Adipocyte (in vitro differentiated cells): ENCODE data around the gene RNF223.

ENCODE experiments used
- DNase-seq: peaks from one replicate; pipeline ENCODE4 v3.0.0-alpha.2; 2015; ENCODE audit warnings: low read depth
- H3K27me3 ChIP-seq: replicated peaks from 2 replicates; pipeline ENCODE4 v1.7.0; 2013; ENCODE audit warnings: mild to moderate bottlenecking, low read length, moderate library complexity; ENCODE audit not compliant: control insufficient read depth, insufficient read depth
- H3K36me3 ChIP-seq: 2 replicates; pipeline ENCODE4 v1.7.0; 2013; ENCODE audit warnings: low read length, mild to moderate bottlenecking, moderate library complexity; ENCODE audit not compliant: control insufficient read depth, insufficient read depth, severe bottlenecking
- H3K4me1 ChIP-seq: 2 replicates; pipeline ENCODE4 v1.7.0; 2013; ENCODE audit warnings: mild to moderate bottlenecking, low read length, moderate library complexity; ENCODE audit not compliant: control insufficient read depth, insufficient read depth
- H3K4me3 ChIP-seq: 2 replicates; pipeline ENCODE4 v1.7.0; 2013; ENCODE audit warnings: mild to moderate bottlenecking, low read length, moderate library complexity
- H3K9ac ChIP-seq: 2 replicates; pipeline ENCODE4 v1.7.0; 2013; ENCODE audit warnings: mild to moderate bottlenecking, low read length, moderate library complexity
- H3K9me3 ChIP-seq: 2 replicates; pipeline ENCODE4 v1.7.0; 2013; ENCODE audit warnings: mild to moderate bottlenecking, low read length, moderate library complexity; ENCODE audit not compliant: control insufficient read depth

RNF223 gene

GRCh38 chr1:1090424-1091343 lies 16.6 kb upstream of the RNF223 start:
- no peaks in the 10 kb centered on the region for H3K4me1 ChIP-seq
- H3K9ac ChIP-seq = no peak overlapping the region
- DNase-seq = no peak
- H3K27me3 ChIP-seq = no peaks in the 10 kb centered on the region
- H3K4me3 ChIP-seq = no peak overlapping the region
- no peaks in the 10 kb centered on the region for H3K9me3 ChIP-seq
- no peaks in the 10 kb centered on the region for H3K36me3 ChIP-seq

- H3K4me1 ChIP-seq = no peaks in the 10 kb centered on the region
- H3K9ac ChIP-seq = no peak overlapping the region
- no peaks in the 10 kb centered on the region for H3K27me3 ChIP-seq
- H3K9me3 ChIP-seq = no peaks in the 10 kb centered on the region
- H3K4me3 ChIP-seq = no peak overlapping the region
- H3K36me3 ChIP-seq = no peaks in the 10 kb centered on the region
- DNase-seq = no peak
Measured at GRCh38 chr1:1089731-1090423, 15.8 kb upstream of the RNF223 start.

GRCh38 chr1:1088801-1089680 lies 14.9 kb upstream of the RNF223 start:
- no peaks in the 10 kb centered on the region for H3K27me3 ChIP-seq
- no peaks in the 10 kb centered on the region for H3K4me1 ChIP-seq
- no peak for DNase-seq

GRCh38 chr1:1088029-1088800 lies 14.1 kb upstream of the RNF223 start:
- H3K9me3 ChIP-seq = no peaks in the 10 kb centered on the region
- no peak for DNase-seq
- H3K4me3 ChIP-seq = no peak overlapping the region
- H3K4me1 ChIP-seq = no peaks in the 10 kb centered on the region
- no peaks in the 10 kb centered on the region for H3K36me3 ChIP-seq
- no peaks in the 10 kb centered on the region for H3K27me3 ChIP-seq
- H3K9ac ChIP-seq = no peak overlapping the region

More at GRCh38 chr1:1088801-1089680, 14.9 kb upstream of the RNF223 start:
- Histone ChIP-seq H3K9me3 (no peaks in the 10 kb centered on the region), H3K9ac (no peak overlapping the region), H3K36me3 (no peaks in the 10 kb centered on the region), H3K4me3 (no peak overlapping the region)

GRCh38 chr1:1087351-1088028 lies 13.4 kb upstream of the RNF223 start:
- Histone ChIP-seq H3K27me3 (no peaks in the 10 kb centered on the region), H3K4me3 (no peak overlapping the region)

GRCh38 chr1:1086911-1087341 lies 12.8 kb upstream of the RNF223 start:
- Histone ChIP-seq H3K36me3 (no peaks in the 10 kb centered on the region), H3K4me3 (no peak overlapping the region), H3K27me3 (no peaks in the 10 kb centered on the region), H3K4me1 (no peaks in the 10 kb centered on the region), H3K9me3 (no peaks in the 10 kb centered on the region), H3K9ac (no peak overlapping the region)
- DNase-seq = no peak

More at GRCh38 chr1:1087351-1088028, 13.4 kb upstream of the RNF223 start:
- H3K36me3 ChIP-seq = no peaks in the 10 kb centered on the region
- no peak for DNase-seq
- H3K9me3 ChIP-seq = no peaks in the 10 kb centered on the region
- no peak overlapping the region for H3K9ac ChIP-seq
- H3K4me1 ChIP-seq = no peaks in the 10 kb centered on the region

GRCh38 chr1:1085911-1086841 lies 12.1 kb upstream of the RNF223 start:
- H3K4me1 ChIP-seq = no peaks in the 10 kb centered on the region
- no peak overlapping the region for H3K4me3 ChIP-seq
- H3K9me3 ChIP-seq = no peaks in the 10 kb centered on the region
- H3K36me3 ChIP-seq = no peaks in the 10 kb centered on the region
- DNase-seq = no peak
- no peaks in the 10 kb centered on the region for H3K27me3 ChIP-seq
- H3K9ac ChIP-seq = no peak overlapping the region

- DNase-seq = no peak
- no peak overlapping the region for H3K4me3 ChIP-seq
- H3K4me1 ChIP-seq = peaks cover 1% of the 10 kb centered on the region
- H3K9ac ChIP-seq = no peak overlapping the region
- H3K9me3 ChIP-seq = no peaks in the 10 kb centered on the region
- no peaks in the 10 kb centered on the region for H3K36me3 ChIP-seq
- no peaks in the 10 kb centered on the region for H3K27me3 ChIP-seq
Measured at GRCh38 chr1:1085171-1085841, 11.2 kb upstream of the RNF223 start.
